HG03432 (cell line): ENCODE data around the gene SBNO1.
"Not testable (repeated sequence)": the region's sequence is repeated elsewhere in the genome, so short reads cannot be mapped to it uniquely, and the experiment has no call there.

ENCODE experiments used
- ATAC-seq: cut with Tn5 transposase; IDR thresholded peaks from one replicate; pipeline ENCODE4 v1.9.1; 2021; ENCODE audit warnings: mild to moderate bottlenecking, moderate library complexity; ENCODE audit not compliant: unreplicated experiment

SBNO1 gene

GRCh38 chr12:123250471-123251383 is 113.9 kb downstream of the SBNO1 start:
- ATAC-seq, result no peak

GRCh38 chr12:123248996-123249741 is 115.5 kb downstream of the SBNO1 start:
- ATAC-seq, result not testable (repeated sequence)

- not testable (repeated sequence) for ATAC-seq
These were observed 116.5 kb downstream of the SBNO1 start for GRCh38 chr12:123248129-123248528.

GRCh38 chr12:123245678-123246077 is 119.0 kb downstream of the SBNO1 start:
- no peak for ATAC-seq

- ATAC-seq, result no peak
These were observed 120.9 kb downstream of the SBNO1 start for GRCh38 chr12:123243671-123244262.

- ATAC-seq, result no peak
These were observed 122.3 kb downstream of the SBNO1 start for GRCh38 chr12:123242116-123242904.
